Left forelimb (tissue), 1 donor: ENCODE data around the gene MTMR11.
"Not testable (repeated sequence)": the region's sequence is repeated elsewhere in the genome, so short reads cannot be mapped to it uniquely, and the experiment has no call there.

ENCODE experiments used
- DNase-seq: peaks from one replicate; pipeline ENCODE4 v3.0.0-alpha.2; 2018; ENCODE audit warnings: low spot score

The MTMR11 gene

GRCh38 chr1:149936170-149936991, at the start of gene MTMR11:
Gene MTMR11, minus strand, starts transcription at chr1:149936879. Its CDS starts 232 bp downstream, at chr1:149936647.
- no peak for DNase-seq

DNA sequence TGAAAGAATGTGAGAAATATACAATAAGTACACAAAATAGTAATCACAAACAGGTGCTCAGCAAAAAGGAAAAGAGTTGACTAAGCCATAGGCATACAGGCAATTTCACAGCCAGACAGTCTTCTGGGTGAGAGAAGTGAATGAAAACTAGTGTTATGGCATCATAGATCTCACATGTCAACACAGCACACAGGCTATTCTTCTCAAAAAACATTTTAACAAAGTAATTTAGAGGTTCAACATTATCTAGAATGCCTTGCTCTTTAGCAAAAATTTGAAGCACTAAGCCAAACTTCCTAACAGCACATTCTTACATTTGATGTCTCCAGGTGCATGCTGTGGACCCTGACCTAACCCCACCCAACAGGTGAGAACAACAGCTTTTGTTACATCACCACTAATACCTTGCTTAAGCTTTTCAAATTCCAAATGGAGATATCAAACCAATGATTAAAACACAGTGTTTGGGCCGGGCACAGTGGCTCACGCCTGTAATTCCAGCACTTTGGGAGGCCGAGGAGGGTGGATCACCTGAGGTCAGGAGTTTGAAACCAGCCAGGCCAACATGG, 43.4 kb upstream of the MTMR11 start:
- DNase-seq: no peak

DNA sequence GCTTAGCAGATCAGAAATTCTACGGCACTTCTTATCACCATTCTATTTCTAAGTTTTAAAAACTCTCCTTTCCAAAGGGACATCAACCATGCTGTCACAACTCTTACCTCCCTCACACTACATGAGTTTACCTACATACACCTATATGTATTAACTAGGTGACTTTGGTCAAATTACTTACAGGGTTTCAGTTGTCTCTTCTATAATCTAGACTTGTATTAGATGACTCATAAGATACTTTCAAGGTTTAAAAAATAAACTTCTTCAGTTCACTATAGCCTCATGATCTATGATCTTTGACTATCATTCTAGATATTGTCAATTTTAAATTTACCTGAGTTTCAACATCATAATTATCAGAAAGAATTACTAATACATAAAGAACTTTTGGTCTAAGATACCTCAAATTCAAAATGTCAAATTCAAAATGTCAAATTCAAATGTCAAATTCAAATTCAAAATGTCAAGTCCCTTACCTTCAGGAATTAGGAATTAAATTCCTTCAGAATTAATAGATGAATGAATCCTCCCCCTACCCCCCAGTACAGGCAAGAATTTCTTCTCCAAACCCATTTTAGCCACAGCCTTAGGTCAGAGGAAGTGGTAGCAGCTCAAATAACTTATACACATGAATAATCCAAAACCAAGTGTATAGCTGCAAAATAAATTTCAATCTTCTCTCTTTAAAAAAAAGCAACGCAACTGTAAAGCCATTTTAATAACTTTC, 42.7 kb upstream of the MTMR11 start:
- DNase-seq: no peak

- no peak for DNase-seq
Observed at GRCh38 chr1:149978547-149979023, 41.9 kb upstream of the MTMR11 start.

GRCh38 chr1:149977345-149977744, 40.7 kb upstream of the MTMR11 start:
- DNase-seq: no peak

GRCh38 chr1:149972547-149972946, 35.9 kb upstream of the MTMR11 start:
- no peak for DNase-seq

DNA sequence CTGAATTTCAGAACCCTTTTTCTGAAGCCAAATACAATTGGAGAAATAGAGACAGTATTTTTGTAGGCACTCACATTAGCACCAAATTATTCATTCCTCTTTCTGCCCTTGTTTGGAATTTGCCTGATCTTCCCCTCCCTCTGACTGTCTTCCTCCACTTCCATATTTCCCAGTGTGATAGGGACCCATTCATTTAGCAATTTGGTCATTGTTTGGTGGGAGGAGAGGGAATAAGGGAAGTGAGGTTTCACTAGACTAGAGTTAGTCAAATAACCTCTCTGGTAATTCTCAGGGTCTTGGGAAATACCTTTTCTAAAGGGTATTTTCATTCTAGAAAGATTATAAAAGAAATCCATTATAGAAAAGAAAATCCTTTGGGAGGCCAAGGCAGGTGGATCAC, 31.0 kb upstream of the MTMR11 start:
- no peak for DNase-seq

- no peak for DNase-seq
Observed at GRCh38 chr1:149967041-149967440, 30.4 kb upstream of the MTMR11 start.

- no peak for DNase-seq
Observed at GRCh38 chr1:149966405-149966804, 29.7 kb upstream of the MTMR11 start.

DNA sequence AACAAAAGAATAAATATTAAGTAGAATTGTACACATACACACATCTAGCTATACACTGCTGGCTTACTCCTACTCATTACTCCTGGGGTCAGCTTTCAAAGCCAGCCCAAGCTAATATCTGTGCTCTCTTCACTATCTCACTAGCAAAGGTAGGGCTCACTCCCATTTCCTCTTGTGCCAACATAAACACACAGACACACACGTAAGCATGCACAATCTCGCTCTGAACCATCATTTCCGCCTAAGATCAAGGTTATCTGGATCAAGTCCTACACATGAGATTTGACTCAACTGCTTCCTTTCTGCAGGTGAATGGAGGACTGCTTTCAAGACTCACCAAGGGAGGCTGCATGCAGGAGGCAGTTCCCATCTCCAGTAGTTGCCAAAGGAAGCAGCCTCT, 28.8 kb upstream of the MTMR11 start:
- no peak for DNase-seq

DNA sequence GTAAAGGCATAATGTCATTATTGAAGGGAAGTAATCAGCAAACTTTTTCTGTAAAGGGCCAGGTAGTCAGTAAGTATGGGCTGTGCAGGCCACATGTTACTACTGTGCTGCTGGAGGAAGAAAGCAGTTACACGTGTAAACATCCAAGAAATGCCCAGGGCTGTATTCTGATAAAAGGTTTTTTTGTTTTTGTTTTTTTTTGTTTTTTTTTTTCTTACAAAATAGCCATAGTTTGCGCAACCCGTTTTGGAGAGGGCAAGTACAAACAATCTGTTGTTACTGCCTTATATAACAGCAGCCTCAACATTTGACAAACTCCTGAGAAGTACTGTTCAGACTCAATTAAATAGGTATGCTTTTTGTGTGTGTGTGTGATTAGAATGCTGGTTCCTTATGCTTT, 26.7 kb upstream of the MTMR11 start:
- DNase-seq: no peak

- no peak for DNase-seq
Observed at GRCh38 chr1:149962736-149963135, 26.1 kb upstream of the MTMR11 start.

- no peak for DNase-seq
Observed at GRCh38 chr1:149962039-149962647, 25.5 kb upstream of the MTMR11 start.

DNA sequence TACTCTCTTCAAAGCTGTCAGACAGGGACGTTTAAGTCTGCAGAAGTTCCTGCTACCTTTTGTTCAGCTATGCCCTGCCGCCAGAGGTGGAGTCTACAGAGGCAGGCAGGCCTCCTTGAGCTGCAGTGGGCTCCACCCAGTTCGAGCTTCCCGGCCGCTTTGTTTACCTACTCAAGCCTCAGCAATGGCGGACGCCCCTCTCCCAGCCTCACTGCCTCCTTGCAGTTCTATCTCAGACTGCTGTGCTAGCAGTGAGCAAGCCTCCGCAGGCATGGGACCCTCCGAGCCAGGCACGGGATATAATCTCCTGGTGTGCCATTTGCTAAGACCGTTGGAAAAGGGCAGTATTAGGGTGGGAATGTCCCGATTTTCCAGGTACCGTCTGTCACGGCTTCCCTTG, 20.9 kb upstream of the MTMR11 start:
- not testable (repeated sequence) for DNase-seq

GRCh38 chr1:149949911-149950310, 13.2 kb upstream of the MTMR11 start:
- no peak for DNase-seq

- DNase-seq: no peak
Observed at GRCh38 chr1:149945206-149945605, 8.5 kb upstream of the MTMR11 start.

GRCh38 chr1:149942885-149943284, 6.2 kb upstream of the MTMR11 start:
- no peak for DNase-seq

GRCh38 chr1:149942207-149942606, 5.5 kb upstream of the MTMR11 start:
- DNase-seq: no peak

GRCh38 chr1:149940427-149940826, 3.7 kb upstream of the MTMR11 start:
- no peak for DNase-seq

DNA sequence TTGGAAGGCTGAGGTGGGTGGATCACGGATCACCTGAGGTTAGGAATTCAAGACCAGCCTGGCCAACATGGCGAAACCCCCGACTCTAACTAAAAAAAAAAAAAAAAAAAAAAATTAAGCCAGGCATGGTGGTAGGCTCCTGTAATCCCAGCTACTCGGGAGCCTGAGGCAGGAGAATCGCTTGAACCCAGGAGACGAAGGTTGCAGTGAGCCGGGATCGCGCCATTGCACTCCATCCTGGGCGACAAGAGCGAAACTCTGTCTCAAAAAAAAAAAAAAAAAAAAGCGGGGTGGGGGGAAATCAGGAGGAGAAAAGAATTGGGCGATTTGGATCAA, 2.0 kb upstream of the MTMR11 start:
- DNase-seq: not testable (repeated sequence)

DNA sequence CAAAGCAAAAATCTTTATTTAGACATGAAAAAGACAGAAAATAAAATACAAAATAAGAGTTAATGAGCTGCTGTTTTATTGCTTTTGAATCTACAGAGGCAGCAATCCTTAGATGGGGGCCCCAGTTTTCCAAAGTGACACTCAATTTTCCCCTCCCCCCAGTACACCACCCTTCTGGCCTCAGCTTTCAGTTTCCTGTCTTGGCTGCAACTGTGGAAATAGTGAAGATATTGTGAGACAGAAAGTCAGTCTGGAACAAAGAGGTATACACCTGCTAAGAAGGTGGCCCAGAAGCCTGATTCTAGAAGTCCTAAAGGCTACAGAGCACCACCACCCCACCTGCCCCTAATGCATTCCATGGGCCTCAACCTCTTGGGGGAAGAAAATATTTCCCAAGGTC, 1.1 kb upstream of the MTMR11 start:
- DNase-seq: no peak

GRCh38 chr1:149936992-149937705, 470 bp upstream of the MTMR11 start:
- no peak for DNase-seq
